Urothelium cell line (cell line): ENCODE data around the gene MBP.

Experiments used
- DNase-seq: peaks from one replicate; pipeline ENCODE4 v3.0.0; 2011; ENCODE audit warnings: low spot score, mixed read lengths
- FAIRE-seq: peaks from 2 replicates; lab custom pipeline; 2011; peaks lifted over from hg19 to GRCh38; lab: Jason Lieb, UNC

MBP gene

GRCh38 chr18:77069931-77070330, 62.7 kb downstream of the MBP start:
- no peak for DNase-seq
- FAIRE-seq, result no peak

- FAIRE-seq, result no peak
- DNase-seq, result no peak
Observed at GRCh38 chr18:77069482-77069881, 63.1 kb downstream of the MBP start.

- DNase-seq (no peak), FAIRE-seq (no peak)
Observed at GRCh38 chr18:77068321-77069312, 64.0 kb downstream of the MBP start.

- DNase-seq (peak; percentile 82), FAIRE-seq (peak; percentile 42)
Observed at GRCh38 chr18:77067291-77068061, 65.1 kb downstream of the MBP start.

GRCh38 chr18:77066689-77067088, 65.9 kb downstream of the MBP start:
- FAIRE-seq (no peak), DNase-seq (no peak)

- DNase-seq, result no peak
- no peak for FAIRE-seq
Observed at GRCh38 chr18:77066101-77066500, 66.5 kb downstream of the MBP start.

- peak; percentile 55 for FAIRE-seq
- peak; percentile 57 for DNase-seq
Observed at GRCh38 chr18:77065221-77065981, 67.2 kb downstream of the MBP start.

GRCh38 chr18:77063260-77063659, 69.3 kb downstream of the MBP start:
- DNase-seq (peak; percentile 50), FAIRE-seq (no peak)

- no peak for FAIRE-seq
- peak; percentile 33 for DNase-seq
Observed at GRCh38 chr18:77062518-77063003, 70.0 kb downstream of the MBP start.

GRCh38 chr18:77061946-77062517, 70.6 kb downstream of the MBP start:
- DNase-seq (no peak), FAIRE-seq (no peak)

- FAIRE-seq (no peak), DNase-seq (no peak)
Observed at GRCh38 chr18:77061281-77061945, 71.2 kb downstream of the MBP start.

GRCh38 chr18:77060151-77060550, 72.4 kb downstream of the MBP start:
- FAIRE-seq (no peak), DNase-seq (no peak)

GRCh38 chr18:77059294-77059916, 73.2 kb downstream of the MBP start:
- DNase-seq (no peak), FAIRE-seq (no peak)

- DNase-seq (no peak), FAIRE-seq (no peak)
Observed at GRCh38 chr18:77058290-77058835, 74.2 kb downstream of the MBP start.

GRCh38 chr18:77057006-77057395, 75.6 kb downstream of the MBP start:
- DNase-seq (no peak), FAIRE-seq (no peak)

GRCh38 chr18:77056344-77057005, 76.1 kb downstream of the MBP start:
- FAIRE-seq (no peak), DNase-seq (no peak)

GRCh38 chr18:77055429-77056300, 76.9 kb downstream of the MBP start:
- no peak for DNase-seq
- no peak for FAIRE-seq
